ENCODE measurements around the gene MRPL23.

The MRPL23 gene

DNA sequence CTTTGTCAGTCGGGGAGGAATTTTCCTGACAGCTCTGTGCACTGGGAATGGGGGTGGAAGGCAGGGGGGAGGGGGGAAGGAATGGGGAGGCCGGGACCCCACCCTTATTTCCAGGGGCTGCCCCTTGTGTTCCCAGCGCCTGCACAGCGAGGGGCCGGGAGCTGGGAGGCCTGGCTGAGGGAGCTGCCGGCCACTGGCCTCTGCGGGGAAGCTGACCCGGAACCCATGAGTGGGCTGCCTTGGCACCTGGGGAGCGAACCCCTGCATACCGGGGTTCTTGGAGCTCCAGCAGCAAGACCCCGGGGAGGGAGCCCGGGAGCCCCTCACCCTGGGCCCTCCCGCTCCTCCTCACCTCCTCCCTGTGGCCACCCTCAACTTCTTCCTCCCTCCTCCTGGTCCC lies 47.0 kb downstream of the MRPL23 start:
- no peaks in the 10 kb centered on the region for H3K27me3 ChIP-seq (ENCODE audit: control insufficient read depth in 2 of 2, insufficient read depth in 2 of 2, low read length in 2 of 2)
- no peaks in the 10 kb centered on the region for H3K36me3 ChIP-seq (ENCODE audit: control insufficient read depth in 2 of 2, insufficient read depth in 2 of 2, low read length in 2 of 2)
- no peak overlapping the region for H3K4me3 ChIP-seq (ENCODE audit: low read length in 2 of 2)
- H3K4me1 ChIP-seq (ENCODE audit: control insufficient read depth in 2 of 2, insufficient read depth in 2 of 2, low read length in 2 of 2): no peaks in the 10 kb centered on the region
- H3K27ac ChIP-seq (ENCODE audit: low read depth in 2 of 2, low read length in 2 of 2): no peak overlapping the region
- H3K9me3 ChIP-seq (ENCODE audit: control insufficient read depth in 2 of 2, low read length in 2 of 2): no peaks in the 10 kb centered on the region
- H3K9ac ChIP-seq (ENCODE audit: low read depth in 1 of 2, low read length in 2 of 2): no peak overlapping the region

- no peaks in the 10 kb centered on the region for H3K36me3 ChIP-seq (ENCODE audit: control insufficient read depth in 2 of 2, insufficient read depth in 2 of 2, low read length in 2 of 2)
- no peaks in the 10 kb centered on the region for H3K4me1 ChIP-seq (ENCODE audit: control insufficient read depth in 2 of 2, insufficient read depth in 2 of 2, low read length in 2 of 2)
- no peak within 1 kb of the TSS for H3K9ac ChIP-seq (ENCODE audit: low read depth in 1 of 2, low read length in 2 of 2)
- H3K27me3 ChIP-seq (ENCODE audit: control insufficient read depth in 2 of 2, insufficient read depth in 2 of 2, low read length in 2 of 2): no peaks in the 10 kb centered on the region
- H3K4me3 ChIP-seq (ENCODE audit: low read length in 2 of 2): no peak within 1 kb of the TSS
- H3K27ac ChIP-seq (ENCODE audit: low read depth in 2 of 2, low read length in 2 of 2): no peak within 1 kb of the TSS
- no peaks in the 10 kb centered on the region for H3K9me3 ChIP-seq (ENCODE audit: control insufficient read depth in 2 of 2, low read length in 2 of 2)
Observed at GRCh38 chr11:1997755-1998154, 50.6 kb downstream of the MRPL23 start, which contains the start of gene H19. TSS of gene H19 (minus strand) at chr11:1997842.

DNA sequence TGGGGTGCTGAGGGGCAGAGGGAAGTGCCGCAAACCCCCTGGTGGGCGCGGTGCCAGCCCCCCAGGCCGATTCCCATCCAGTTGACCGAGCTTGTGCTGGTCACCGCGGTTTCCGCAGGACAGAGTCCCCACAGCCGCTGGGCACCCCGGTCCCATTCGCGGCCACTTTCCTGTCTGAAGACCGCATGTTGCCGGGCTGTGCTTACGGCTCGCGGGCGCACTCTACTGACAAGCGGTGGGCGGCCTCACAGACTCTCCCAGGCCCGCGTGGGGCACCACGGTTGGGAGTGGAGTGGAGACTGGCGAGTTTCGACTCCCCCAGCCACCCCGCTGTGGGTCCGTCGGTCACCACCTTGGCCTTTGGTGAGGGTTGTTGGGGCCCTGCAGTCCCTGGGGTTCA lies 51.2 kb downstream of the MRPL23 start:
- Histone ChIP-seq H3K27ac (ENCODE audit: low read depth in 2 of 2, low read length in 2 of 2) (no peak overlapping the region), H3K36me3 (ENCODE audit: control insufficient read depth in 2 of 2, insufficient read depth in 2 of 2, low read length in 2 of 2) (no peaks in the 10 kb centered on the region), H3K9ac (ENCODE audit: low read depth in 1 of 2, low read length in 2 of 2) (no peak overlapping the region), H3K9me3 (ENCODE audit: control insufficient read depth in 2 of 2, low read length in 2 of 2) (no peaks in the 10 kb centered on the region), H3K4me3 (ENCODE audit: low read length in 2 of 2) (no peak overlapping the region), H3K27me3 (ENCODE audit: control insufficient read depth in 2 of 2, insufficient read depth in 2 of 2, low read length in 2 of 2) (no peaks in the 10 kb centered on the region), H3K4me1 (ENCODE audit: control insufficient read depth in 2 of 2, insufficient read depth in 2 of 2, low read length in 2 of 2) (no peaks in the 10 kb centered on the region)

GRCh38 chr11:1998861-1999260 lies 51.7 kb downstream of the MRPL23 start:
- H3K36me3 ChIP-seq (ENCODE audit: control insufficient read depth in 2 of 2, insufficient read depth in 2 of 2, low read length in 2 of 2): no peaks in the 10 kb centered on the region
- H3K27ac ChIP-seq (ENCODE audit: low read depth in 2 of 2, low read length in 2 of 2): no peak overlapping the region
- no peaks in the 10 kb centered on the region for H3K4me1 ChIP-seq (ENCODE audit: control insufficient read depth in 2 of 2, insufficient read depth in 2 of 2, low read length in 2 of 2)
- H3K27me3 ChIP-seq (ENCODE audit: control insufficient read depth in 2 of 2, insufficient read depth in 2 of 2, low read length in 2 of 2): no peaks in the 10 kb centered on the region
- no peaks in the 10 kb centered on the region for H3K9me3 ChIP-seq (ENCODE audit: control insufficient read depth in 2 of 2, low read length in 2 of 2)
- H3K4me3 ChIP-seq (ENCODE audit: low read length in 2 of 2): no peak overlapping the region
- H3K9ac ChIP-seq (ENCODE audit: low read depth in 1 of 2, low read length in 2 of 2): no peak overlapping the region

GRCh38 chr11:2002042-2002776 lies 55.1 kb downstream of the MRPL23 start:
- H3K9ac ChIP-seq (ENCODE audit: low read depth in 1 of 2, low read length in 2 of 2): no peak overlapping the region
- H3K4me1 ChIP-seq (ENCODE audit: control insufficient read depth in 2 of 2, insufficient read depth in 2 of 2, low read length in 2 of 2): no peaks in the 10 kb centered on the region
- no peaks in the 10 kb centered on the region for H3K36me3 ChIP-seq (ENCODE audit: control insufficient read depth in 2 of 2, insufficient read depth in 2 of 2, low read length in 2 of 2)
- H3K27ac ChIP-seq (ENCODE audit: low read depth in 2 of 2, low read length in 2 of 2): no peak overlapping the region
- no peak overlapping the region for H3K4me3 ChIP-seq (ENCODE audit: low read length in 2 of 2)
- H3K27me3 ChIP-seq (ENCODE audit: control insufficient read depth in 2 of 2, insufficient read depth in 2 of 2, low read length in 2 of 2): no peaks in the 10 kb centered on the region
- H3K9me3 ChIP-seq (ENCODE audit: control insufficient read depth in 2 of 2, low read length in 2 of 2): no peaks in the 10 kb centered on the region

DNA sequence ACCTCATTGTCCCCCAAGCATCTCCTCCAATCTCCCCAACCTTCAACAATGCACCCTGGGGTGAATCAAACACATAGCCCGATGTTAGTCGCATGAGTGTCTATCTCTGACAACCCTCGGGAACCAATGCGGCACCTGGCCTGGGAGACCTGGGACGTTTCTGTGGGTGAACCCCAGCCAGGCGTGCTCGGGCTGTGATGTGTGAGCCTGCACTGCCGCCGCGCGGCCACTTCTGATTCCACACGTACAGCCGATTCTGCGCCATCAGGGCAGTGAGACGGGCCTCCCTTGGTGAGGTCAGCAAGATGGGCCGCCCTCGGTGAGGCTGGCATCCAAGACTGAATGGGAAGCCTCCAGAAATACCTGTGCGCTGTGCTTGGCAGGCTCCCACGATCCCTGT lies 55.7 kb downstream of the MRPL23 start:
- no peak overlapping the region for H3K27ac ChIP-seq (ENCODE audit: low read depth in 2 of 2, low read length in 2 of 2)
- no peaks in the 10 kb centered on the region for H3K27me3 ChIP-seq (ENCODE audit: control insufficient read depth in 2 of 2, insufficient read depth in 2 of 2, low read length in 2 of 2)
- no peaks in the 10 kb centered on the region for H3K36me3 ChIP-seq (ENCODE audit: control insufficient read depth in 2 of 2, insufficient read depth in 2 of 2, low read length in 2 of 2)
- no peak overlapping the region for H3K4me3 ChIP-seq (ENCODE audit: low read length in 2 of 2)
- no peaks in the 10 kb centered on the region for H3K9me3 ChIP-seq (ENCODE audit: control insufficient read depth in 2 of 2, low read length in 2 of 2)
- no peaks in the 10 kb centered on the region for H3K4me1 ChIP-seq (ENCODE audit: control insufficient read depth in 2 of 2, insufficient read depth in 2 of 2, low read length in 2 of 2)
- H3K9ac ChIP-seq (ENCODE audit: low read depth in 1 of 2, low read length in 2 of 2): no peak overlapping the region

DNA sequence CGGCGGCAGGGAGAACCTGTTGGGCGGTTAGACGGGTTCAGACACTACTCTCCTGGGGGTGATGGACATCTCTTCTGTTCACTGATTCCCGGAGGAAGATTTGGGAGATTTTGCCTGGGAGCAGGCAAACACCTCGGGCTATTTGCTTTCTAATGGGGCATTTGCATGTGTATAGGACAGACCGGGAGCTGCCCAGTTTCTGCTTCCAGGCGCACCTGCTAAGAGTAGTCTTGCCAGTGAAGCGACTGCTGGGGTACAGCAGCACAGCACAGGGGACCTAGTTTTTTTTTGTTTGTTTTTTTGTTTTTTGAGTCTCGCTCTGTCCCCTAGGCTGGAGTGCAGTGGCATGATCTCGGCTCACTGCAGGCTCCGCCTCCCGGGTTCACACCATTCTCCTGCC lies 57.3 kb downstream of the MRPL23 start:
- Histone ChIP-seq H3K9me3 (ENCODE audit: control insufficient read depth in 2 of 2, low read length in 2 of 2) (no peaks in the 10 kb centered on the region), H3K27me3 (ENCODE audit: control insufficient read depth in 2 of 2, insufficient read depth in 2 of 2, low read length in 2 of 2) (no peaks in the 10 kb centered on the region), H3K9ac (ENCODE audit: low read depth in 1 of 2, low read length in 2 of 2) (no peak overlapping the region), H3K27ac (ENCODE audit: low read depth in 2 of 2, low read length in 2 of 2) (no peak overlapping the region), H3K4me1 (ENCODE audit: control insufficient read depth in 2 of 2, insufficient read depth in 2 of 2, low read length in 2 of 2) (no peaks in the 10 kb centered on the region), H3K4me3 (ENCODE audit: low read length in 2 of 2) (no peak overlapping the region), H3K36me3 (ENCODE audit: control insufficient read depth in 2 of 2, insufficient read depth in 2 of 2, low read length in 2 of 2) (no peaks in the 10 kb centered on the region)
